H1 (cell line): ENCODE measurements around the gene RGS3.

Experiments
- BRCA1 ChIP-seq: IDR thresholded peaks from 2 replicates; pipeline ENCODE4 v1.6.1; 2012; ENCODE audit warnings: low read depth, low read length, improper control_type of control experiment
- CREB1 ChIP-seq: IDR thresholded peaks from 2 replicates; pipeline ENCODE4 v1.6.1; 2012; ENCODE audit warnings: inconsistent platforms
- HDAC6 ChIP-seq: IDR thresholded peaks from one replicate; pipeline ENCODE4 v1.7.1; 2012; ENCODE audit warnings: low read depth, mild to moderate bottlenecking, inconsistent platforms, low read length, moderate library complexity
- JUN ChIP-seq: IDR thresholded peaks from 2 replicates; pipeline ENCODE4 v1.6.1; 2011; ENCODE audit warnings: low read depth, mild to moderate bottlenecking, improper control_type of control experiment, low read length
- POLR2A ChIP-seq, 2 experiments: IDR thresholded peaks; 1 replicate in 1 of 2; 2 replicates in 1 of 2; pipeline ENCODE4 v1.6.1; 2011; ENCODE audit warnings: low read depth in 2 of 2, low read length in 2 of 2, mild to moderate bottlenecking in 2 of 2; ENCODE audit errors: control extremely low read depth in 1 of 2
- SP1 ChIP-seq: IDR thresholded peaks from 2 replicates; pipeline ENCODE4 v1.6.1; 2011; ENCODE audit warnings: low read depth, low read length
- TAF1 ChIP-seq: IDR thresholded peaks from 2 replicates; pipeline ENCODE4 v1.6.1; 2011; ENCODE audit warnings: mild to moderate bottlenecking, low read depth, low read length
- YY1 ChIP-seq: IDR thresholded peaks from 2 replicates; pipeline ENCODE4 v1.6.1; 2011; ENCODE audit warnings: low read depth, mild to moderate bottlenecking, low read length
- ZNF274 ChIP-seq: IDR thresholded peaks from 2 replicates; pipeline ENCODE4 v1.7.0; 2012; ENCODE audit warnings: low read length, borderline replicate concordance; ENCODE audit errors: extremely low read depth
- TF ChIP-seq, protein P1 (sequence below), 3 experiments: IDR thresholded peaks; 1 replicate in 2 of 3; 2 replicates in 1 of 3; pipeline versions ENCODE4 v1.5.1 to v1.6.1; 2011; ENCODE audit warnings: low read length in 3 of 3, mild to moderate bottlenecking in 3 of 3, inconsistent platforms in 2 of 3, low read depth in 1 of 3, moderate library complexity in 1 of 3; ENCODE audit not compliant: insufficient read depth in 1 of 3; ENCODE audit errors: control extremely low read depth in 1 of 3
- TF ChIP-seq, protein P2 (sequence below): IDR thresholded peaks from 2 replicates; pipeline ENCODE4 v1.6.1; 2011; ENCODE audit warnings: low read length, improper control_type of control experiment

DNA sequence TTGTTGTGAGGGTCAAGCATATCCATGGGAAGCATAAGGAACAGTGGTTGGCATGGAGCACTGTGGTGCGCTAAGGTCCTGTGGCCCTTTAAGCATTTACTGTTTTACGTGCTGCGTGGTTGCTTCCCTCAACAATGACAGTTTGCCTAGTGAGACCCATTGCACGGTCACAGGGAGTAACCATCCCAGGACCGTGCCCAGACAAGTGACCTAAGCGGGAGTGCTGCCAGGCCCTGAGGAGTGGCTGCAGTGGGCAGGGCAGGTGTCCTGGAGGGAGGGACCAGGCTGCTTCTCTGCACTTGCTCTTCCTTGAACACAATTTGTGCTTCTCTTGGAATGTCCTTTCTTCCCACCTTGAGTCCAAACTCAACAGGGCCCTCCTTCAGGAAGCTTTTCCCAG, 64.6 kb downstream of the RGS3 start:
- no peak for TF ChIP-seq POLR2A (IDR thresholded peaks at IDR 0.05; ENCODE audit: control extremely low read depth in 1 of 2, low read depth in 2 of 2, low read length in 2 of 2)
- TF ChIP-seq ZNF274: no peak
- TF ChIP-seq, protein P1, sequence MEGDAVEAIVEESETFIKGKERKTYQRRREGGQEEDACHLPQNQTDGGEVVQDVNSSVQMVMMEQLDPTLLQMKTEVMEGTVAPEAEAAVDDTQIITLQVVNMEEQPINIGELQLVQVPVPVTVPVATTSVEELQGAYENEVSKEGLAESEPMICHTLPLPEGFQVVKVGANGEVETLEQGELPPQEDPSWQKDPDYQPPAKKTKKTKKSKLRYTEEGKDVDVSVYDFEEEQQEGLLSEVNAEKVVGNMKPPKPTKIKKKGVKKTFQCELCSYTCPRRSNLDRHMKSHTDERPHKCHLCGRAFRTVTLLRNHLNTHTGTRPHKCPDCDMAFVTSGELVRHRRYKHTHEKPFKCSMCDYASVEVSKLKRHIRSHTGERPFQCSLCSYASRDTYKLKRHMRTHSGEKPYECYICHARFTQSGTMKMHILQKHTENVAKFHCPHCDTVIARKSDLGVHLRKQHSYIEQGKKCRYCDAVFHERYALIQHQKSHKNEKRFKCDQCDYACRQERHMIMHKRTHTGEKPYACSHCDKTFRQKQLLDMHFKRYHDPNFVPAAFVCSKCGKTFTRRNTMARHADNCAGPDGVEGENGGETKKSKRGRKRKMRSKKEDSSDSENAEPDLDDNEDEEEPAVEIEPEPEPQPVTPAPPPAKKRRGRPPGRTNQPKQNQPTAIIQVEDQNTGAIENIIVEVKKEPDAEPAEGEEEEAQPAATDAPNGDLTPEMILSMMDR (IDR thresholded peaks at IDR 0.05; ENCODE audit: control extremely low read depth in 1 of 3, insufficient read depth in 1 of 3, low read depth in 1 of 3, low read length in 3 of 3): no peak
- no peak for TF ChIP-seq BRCA1
- no peak for TF ChIP-seq YY1
- no peak for TF ChIP-seq TAF1
- TF ChIP-seq HDAC6: no peak
- TF ChIP-seq, protein P2, sequence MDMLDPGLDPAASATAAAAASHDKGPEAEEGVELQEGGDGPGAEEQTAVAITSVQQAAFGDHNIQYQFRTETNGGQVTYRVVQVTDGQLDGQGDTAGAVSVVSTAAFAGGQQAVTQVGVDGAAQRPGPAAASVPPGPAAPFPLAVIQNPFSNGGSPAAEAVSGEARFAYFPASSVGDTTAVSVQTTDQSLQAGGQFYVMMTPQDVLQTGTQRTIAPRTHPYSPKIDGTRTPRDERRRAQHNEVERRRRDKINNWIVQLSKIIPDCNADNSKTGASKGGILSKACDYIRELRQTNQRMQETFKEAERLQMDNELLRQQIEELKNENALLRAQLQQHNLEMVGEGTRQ: no peak
- TF ChIP-seq CREB1: no peak
- no peak for TF ChIP-seq SP1
- TF ChIP-seq JUN: no peak
